ENCODE measurements around the gene PSMB7. TPM values are rescaled to one million over a fixed set of nuclear protein-coding genes. Genes with fewer than 3 reads are reported as not detected.

PSMB7 gene
- total and polyA plus RNA-seq, 2 of the 8 experiments (the other 6 are each of a cell fraction or from before 2014, with no cell fraction given): 222 to 357 TPM

DNA sequence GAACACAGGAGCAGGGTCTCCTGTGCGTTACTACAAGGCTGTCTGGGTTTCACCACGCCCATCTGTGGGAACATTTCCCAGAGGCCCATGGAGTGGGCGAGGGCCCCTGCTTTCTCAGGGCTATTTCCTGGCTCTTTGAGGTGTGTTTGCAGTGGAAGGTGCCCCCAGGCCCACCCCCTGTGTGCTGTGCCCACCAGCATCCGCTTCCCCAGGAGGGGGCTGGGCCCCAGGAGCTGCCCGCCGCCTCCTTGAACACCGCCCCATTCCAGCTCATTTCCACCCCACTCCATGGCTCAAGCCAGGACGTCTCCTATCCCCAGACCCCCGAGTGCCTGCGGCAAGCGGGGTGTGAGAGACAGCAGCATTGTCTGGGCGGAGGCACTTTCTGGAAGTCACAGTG is 87.0 kb downstream of the PSMB7 start:
- no peaks in the 10 kb centered on the region for H3K36me3 ChIP-seq (ENCODE audit: control insufficient read depth in 2 of 4, insufficient read depth in 4 of 4, low read length in 3 of 4)
- no peak overlapping the region for H3K14ac ChIP-seq (ENCODE audit: insufficient read length)
- TF ChIP-seq CREB1 (IDR thresholded peaks at IDR 0.05) (no peak), RBBP5 (IDR thresholded peaks at IDR 0.05; ENCODE audit: borderline replicate concordance, low read depth, low read length) (no peak), HDAC6 (IDR thresholded peaks at IDR 0.05; ENCODE audit: low read depth, low read length) (no peak), TAF1 (IDR thresholded peaks at IDR 0.05; ENCODE audit: low read depth, low read length) (no peak), CTCF (IDR thresholded peaks at IDR 0.05; ENCODE audit: control extremely low read depth in 1 of 3, insufficient read depth in 1 of 3, low read depth in 1 of 3, low read length in 3 of 3) (no peak), JUND (IDR thresholded peaks at IDR 0.05; ENCODE audit: low read length) (no peak), ATF3 (IDR thresholded peaks at IDR 0.05; ENCODE audit: insufficient read depth, low read depth, low read length) (no peak), GTF2F1 (IDR thresholded peaks at IDR 0.05; ENCODE audit: borderline replicate concordance, low read depth, low read length) (no peak)
- no peak overlapping the region for H4K5ac ChIP-seq (ENCODE audit: insufficient read length, low read depth, low read length)
- no peaks in the 10 kb centered on the region for H3K4me1 ChIP-seq (replicated peaks in 1 of 4; ENCODE audit: control insufficient read depth in 3 of 4, insufficient read depth in 4 of 4, low read length in 3 of 4)
- no peaks in the 10 kb centered on the region for H3K9me3 ChIP-seq (ENCODE audit: insufficient read depth in 2 of 2, low read depth in 1 of 2, low read length in 1 of 2)
- no peak overlapping the region for H3K56ac ChIP-seq (replicated peaks; ENCODE audit: insufficient read length, low read depth, low read length)
- H2BK20ac ChIP-seq (ENCODE audit: low read length): no peak overlapping the region
- H3K79me2 ChIP-seq (ENCODE audit: control insufficient read depth in 1 of 2, insufficient read depth in 2 of 2, low read length in 2 of 2): no peaks in the 10 kb centered on the region
- H2BK15ac ChIP-seq (ENCODE audit: low read length): no peak overlapping the region
- H3K4me2 ChIP-seq (ENCODE audit: insufficient read depth in 1 of 2, low read depth in 2 of 2, low read length in 2 of 2): no peak overlapping the region
- no peaks in the 10 kb centered on the region for H3K23me2 ChIP-seq (ENCODE audit: low read depth, low read length)
- H4K8ac ChIP-seq (ENCODE audit: extremely low read depth, insufficient read depth, low read length): no peak overlapping the region; the same call in 1 of the 2 replicates
- ChIA-PET CTCF (ENCODE audit: partially characterized antibody) (interaction anchor here (0.9 to 2.5 kb wide), 4 partner anchors 16 to 205 kb away, joined by 3 to 13 read pairs (median 4); no protein-coding TSS in a partner anchor), POLR2A (ENCODE audit: partially characterized antibody) (interaction anchor here (0.8 kb wide), 1 partner anchor 11 kb away, joined by 3 read pairs; no protein-coding TSS in a partner anchor)
- no peak overlapping the region for H3K4me3 ChIP-seq (ENCODE audit: extremely low read depth in 1 of 4, insufficient read depth in 2 of 4, low read depth in 3 of 4, low read length in 4 of 4)
- H2BK120ac ChIP-seq (replicated peaks; ENCODE audit: low read depth, low read length): no peak overlapping the region
- no peak overlapping the region for H3K27ac ChIP-seq (ENCODE audit: low read depth, low read length)
- WGBS, 2 experiments (ENCODE audit: extremely low coverage in 1 of 2, insufficient coverage in 1 of 2, insufficient read length in 1 of 2, insufficient replicate concordance in 2 of 2, low coverage in 1 of 2, low lambda C conversion rate in 2 of 2, missing lambda C conversion rate in 1 of 2): 88% methylated on average over 11 of the region's 12 CpGs; no CpG with 5 or more reads in 1 of the 2 experiments
- no peak overlapping the region for H3K4ac ChIP-seq (replicated peaks; ENCODE audit: insufficient read length, low read depth, low read length)
- H2BK12ac ChIP-seq (ENCODE audit: low read depth, low read length): no peak overlapping the region
- FAIRE-seq (no peak), DNase-seq (ENCODE audit: low read depth in 1 of 2, low spot score in 2 of 2) (no peak)
- no peak overlapping the region for H2AFZ ChIP-seq (ENCODE audit: low read length)
- no peaks in the 10 kb centered on the region for H3K27me3 ChIP-seq (replicated peaks in 1 of 4; ENCODE audit: control insufficient read depth in 3 of 4, extremely low read depth in 1 of 4, insufficient read depth in 3 of 4, low read length in 3 of 4)
- no peak overlapping the region for H3K18ac ChIP-seq (ENCODE audit: extremely low read depth, low read length)
- H4K20me1 ChIP-seq (replicated peaks in 1 of 2; ENCODE audit: control insufficient read depth in 1 of 2, insufficient read depth in 2 of 2, low read length in 2 of 2): peaks cover 0 to 2% of the 10 kb centered on the region in 2 experiments
- no peak overlapping the region for H2BK5ac ChIP-seq (ENCODE audit: low read depth, low read length)
- no peak overlapping the region for H3K9ac ChIP-seq (replicated peaks in 1 of 4; ENCODE audit: extremely low read depth in 1 of 4, low read depth in 3 of 4, low read length in 3 of 4)
- no peak overlapping the region for H3K23ac ChIP-seq (ENCODE audit: insufficient read length)
- no peaks in the 10 kb centered on the region for H3K79me1 ChIP-seq (ENCODE audit: low read depth, low read length)
- no peak overlapping the region for H2AK5ac ChIP-seq (ENCODE audit: low read depth, low read length)
- no peak overlapping the region for H4K91ac ChIP-seq (replicated peaks; ENCODE audit: insufficient read length, low read length)

Data from H1 (cell line).